Measurements from ENCODE around the gene VAPA.
A peak's percentile ranks its signal among the peaks of the same experiment; 100 is the strongest.

The VAPA gene

GRCh38 chr18:9913526-9914333, at the start of gene VAPA:
Gene VAPA, plus strand, starts transcription at chr18:9914016. Its CDS starts 241 bp downstream, at chr18:9914257.
- TF ChIP-seq TCF12 (IDR thresholded peaks at IDR 0.05; ENCODE audit: low read depth) (peak; percentile 21; the same call in 1 of the 2 replicates), NFIC (IDR thresholded peaks at IDR 0.05) (no peak), USF1 (IDR thresholded peaks at IDR 0.05) (peak; percentile 96), FOXM1 (IDR thresholded peaks at IDR 0.05; ENCODE audit: borderline replicate concordance, low read depth) (no peak), CREB1 (IDR thresholded peaks at IDR 0.05; ENCODE audit: low read depth) (no peak), YY1 (IDR thresholded peaks at IDR 0.05; ENCODE audit: low read depth) (peak; percentile 82), CEBPB (IDR thresholded peaks at IDR 0.05) (no peak), REST (IDR thresholded peaks at IDR 0.05; ENCODE audit: low read depth) (no peak), MAX (IDR thresholded peaks at IDR 0.05) (peak; percentile 62; the same call in 1 of the 2 replicates), EP300 (IDR thresholded peaks at IDR 0.05; ENCODE audit: borderline replicate concordance) (peak; percentile 41; the same call in 1 of the 2 replicates), RAD21 (IDR thresholded peaks at IDR 0.05; ENCODE audit: low read depth) (no peak), ZBTB7A (IDR thresholded peaks at IDR 0.05; ENCODE audit: low read depth) (no peak), EGR1 (IDR thresholded peaks at IDR 0.05) (0 out of 2 replicates have a peak, but pooled peaks have one; percentile 10), TEAD4 (IDR thresholded peaks at IDR 0.05) (no peak), TAF1 (IDR thresholded peaks at IDR 0.05; ENCODE audit: low read depth) (peak; percentile 84)

GRCh38 chr18:9865764-9866490, 47.9 kb upstream of the VAPA start:
- TF ChIP-seq ZBTB7A (IDR thresholded peaks at IDR 0.05; ENCODE audit: low read depth) (no peak), EGR1 (IDR thresholded peaks at IDR 0.05) (no peak), NFIC (IDR thresholded peaks at IDR 0.05) (no peak), FOXM1 (IDR thresholded peaks at IDR 0.05; ENCODE audit: borderline replicate concordance, low read depth) (no peak), REST (IDR thresholded peaks at IDR 0.05; ENCODE audit: low read depth) (no peak), USF1 (IDR thresholded peaks at IDR 0.05) (no peak), EP300 (IDR thresholded peaks at IDR 0.05; ENCODE audit: borderline replicate concordance) (no peak), TAF1 (IDR thresholded peaks at IDR 0.05; ENCODE audit: low read depth) (no peak), YY1 (IDR thresholded peaks at IDR 0.05; ENCODE audit: low read depth) (no peak), TEAD4 (IDR thresholded peaks at IDR 0.05) (no peak), TCF12 (IDR thresholded peaks at IDR 0.05; ENCODE audit: low read depth) (no peak), CEBPB (IDR thresholded peaks at IDR 0.05) (no peak), RAD21 (IDR thresholded peaks at IDR 0.05; ENCODE audit: low read depth) (no peak), MAX (IDR thresholded peaks at IDR 0.05) (no peak), CREB1 (IDR thresholded peaks at IDR 0.05; ENCODE audit: low read depth) (no peak)

- no peak for TF ChIP-seq TEAD4 (IDR thresholded peaks at IDR 0.05)
- no peak for TF ChIP-seq FOXM1 (IDR thresholded peaks at IDR 0.05; ENCODE audit: borderline replicate concordance, low read depth)
- TF ChIP-seq ZBTB7A (IDR thresholded peaks at IDR 0.05; ENCODE audit: low read depth), result no peak
- no peak for TF ChIP-seq CREB1 (IDR thresholded peaks at IDR 0.05; ENCODE audit: low read depth)
- no peak for TF ChIP-seq EP300 (IDR thresholded peaks at IDR 0.05; ENCODE audit: borderline replicate concordance)
- no peak for TF ChIP-seq TAF1 (IDR thresholded peaks at IDR 0.05; ENCODE audit: low read depth)
- no peak for TF ChIP-seq USF1 (IDR thresholded peaks at IDR 0.05)
These were observed 47.2 kb upstream of the VAPA start for GRCh38 chr18:9866627-9867026.

GRCh38 chr18:9867071-9867594, 46.7 kb upstream of the VAPA start:
- TF ChIP-seq USF1 (IDR thresholded peaks at IDR 0.05) (no peak), REST (IDR thresholded peaks at IDR 0.05; ENCODE audit: low read depth) (no peak), EGR1 (IDR thresholded peaks at IDR 0.05) (no peak), CEBPB (IDR thresholded peaks at IDR 0.05) (no peak), TEAD4 (IDR thresholded peaks at IDR 0.05) (no peak), EP300 (IDR thresholded peaks at IDR 0.05; ENCODE audit: borderline replicate concordance) (no peak), FOXM1 (IDR thresholded peaks at IDR 0.05; ENCODE audit: borderline replicate concordance, low read depth) (no peak), RAD21 (IDR thresholded peaks at IDR 0.05; ENCODE audit: low read depth) (no peak), TAF1 (IDR thresholded peaks at IDR 0.05; ENCODE audit: low read depth) (no peak), MAX (IDR thresholded peaks at IDR 0.05) (no peak), YY1 (IDR thresholded peaks at IDR 0.05; ENCODE audit: low read depth) (no peak), CREB1 (IDR thresholded peaks at IDR 0.05; ENCODE audit: low read depth) (no peak), NFIC (IDR thresholded peaks at IDR 0.05) (no peak), TCF12 (IDR thresholded peaks at IDR 0.05; ENCODE audit: low read depth) (no peak)

All from Ishikawa (cell line).